Measurements from ENCODE around the gene ACAN. TPM values are rescaled to one million over a fixed set of nuclear protein-coding genes. Genes with fewer than 3 reads are reported as not detected.

Gene ACAN
- polyA plus RNA-seq, 1 experiment = 3.6 TPM

DNA sequence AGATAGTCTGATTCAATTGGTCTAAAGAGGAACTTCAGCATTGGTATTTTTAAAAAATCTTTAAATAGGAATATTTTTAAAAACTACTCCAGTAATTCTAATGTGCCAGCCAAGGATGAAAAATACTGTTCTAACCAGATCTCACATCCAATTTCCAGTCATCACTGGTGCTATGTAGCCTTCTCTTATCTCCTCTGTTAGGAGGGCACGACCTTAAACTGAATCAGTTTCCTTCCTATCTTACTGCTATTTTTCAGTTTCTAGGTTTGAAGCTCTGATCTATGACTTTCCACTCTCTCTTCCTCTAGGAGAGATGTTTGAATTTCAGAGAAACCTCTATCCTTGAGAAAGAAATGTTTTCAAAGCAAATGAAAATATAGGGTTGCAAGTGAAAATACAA, 60.2 kb downstream of the ACAN start:
- TF ChIP-seq, protein P1, sequence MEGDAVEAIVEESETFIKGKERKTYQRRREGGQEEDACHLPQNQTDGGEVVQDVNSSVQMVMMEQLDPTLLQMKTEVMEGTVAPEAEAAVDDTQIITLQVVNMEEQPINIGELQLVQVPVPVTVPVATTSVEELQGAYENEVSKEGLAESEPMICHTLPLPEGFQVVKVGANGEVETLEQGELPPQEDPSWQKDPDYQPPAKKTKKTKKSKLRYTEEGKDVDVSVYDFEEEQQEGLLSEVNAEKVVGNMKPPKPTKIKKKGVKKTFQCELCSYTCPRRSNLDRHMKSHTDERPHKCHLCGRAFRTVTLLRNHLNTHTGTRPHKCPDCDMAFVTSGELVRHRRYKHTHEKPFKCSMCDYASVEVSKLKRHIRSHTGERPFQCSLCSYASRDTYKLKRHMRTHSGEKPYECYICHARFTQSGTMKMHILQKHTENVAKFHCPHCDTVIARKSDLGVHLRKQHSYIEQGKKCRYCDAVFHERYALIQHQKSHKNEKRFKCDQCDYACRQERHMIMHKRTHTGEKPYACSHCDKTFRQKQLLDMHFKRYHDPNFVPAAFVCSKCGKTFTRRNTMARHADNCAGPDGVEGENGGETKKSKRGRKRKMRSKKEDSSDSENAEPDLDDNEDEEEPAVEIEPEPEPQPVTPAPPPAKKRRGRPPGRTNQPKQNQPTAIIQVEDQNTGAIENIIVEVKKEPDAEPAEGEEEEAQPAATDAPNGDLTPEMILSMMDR (IDR thresholded peaks at IDR 0.05; ENCODE audit: insufficient read depth, low read depth, low read length) = no peak
- H3K4me3 ChIP-seq (ENCODE audit: low read depth, low read length) = no peak overlapping the region

DNA sequence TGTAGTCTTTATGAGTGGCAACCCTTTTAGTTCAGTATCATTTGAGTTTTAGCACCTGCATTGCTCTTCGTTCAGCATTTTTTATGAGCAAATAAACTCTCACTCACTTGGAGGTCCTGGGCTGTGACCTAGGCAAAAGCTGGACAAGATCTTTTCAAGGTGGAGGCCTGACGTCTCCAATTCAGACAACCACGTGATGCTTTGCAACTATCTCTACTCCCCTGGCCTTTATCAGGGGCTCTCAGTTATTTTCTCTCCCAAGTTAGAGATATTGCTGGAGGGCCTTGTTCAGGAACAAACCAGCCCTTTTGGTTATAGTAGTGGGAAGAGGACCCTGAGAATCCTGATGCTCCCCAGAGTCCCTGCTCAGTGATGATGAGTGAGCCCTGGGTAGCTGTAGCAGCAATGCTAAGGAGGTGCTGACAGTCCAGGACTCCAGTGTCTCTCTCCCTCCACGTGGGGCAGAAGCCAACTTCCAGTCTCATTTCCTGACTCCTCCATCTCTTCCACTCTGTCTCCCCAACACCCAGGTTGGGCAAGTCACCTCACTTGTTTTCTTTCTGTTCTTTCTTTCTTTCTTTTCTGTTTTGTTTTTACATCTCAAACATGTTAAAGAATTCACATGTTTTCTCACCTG, 61.7 kb downstream of the ACAN start:
- TF ChIP-seq, protein P1 (IDR thresholded peaks at IDR 0.05; ENCODE audit: insufficient read depth, low read depth, low read length) = no peak
- peaks cover 16% of the 10 kb centered on the region for H3K27me3 ChIP-seq (ENCODE audit: control insufficient read depth, insufficient read depth, low read length)
- H3K36me3 ChIP-seq (ENCODE audit: control insufficient read depth, insufficient read depth, low read length) = no peaks in the 10 kb centered on the region
- ChIA-PET CTCF (interaction anchor here (1.6 kb wide), 2 partner anchors 14 to 18 kb away, joined by 3 to 4 read pairs; no protein-coding TSS in a partner anchor), POLR2A (no interaction called here)
- H3K4me3 ChIP-seq (ENCODE audit: low read depth, low read length) = no peak overlapping the region
- no peak for DNase-seq (ENCODE audit: low read depth)

More for the DNA sequence above, 60.2 kb downstream of the ACAN start:
- Histone ChIP-seq H3K36me3 (ENCODE audit: control insufficient read depth, insufficient read depth, low read length) (no peaks in the 10 kb centered on the region), H3K27me3 (ENCODE audit: control insufficient read depth, insufficient read depth, low read length) (peaks cover 19% of the 10 kb centered on the region)
- POLR2A ChIA-PET = interaction anchor here (0.7 kb wide), 1 partner anchor 430 kb away, joined by 3 read pairs; no protein-coding TSS in a partner anchor
- CTCF ChIA-PET = no interaction called here
- no peak for DNase-seq (ENCODE audit: low read depth)

DNA sequence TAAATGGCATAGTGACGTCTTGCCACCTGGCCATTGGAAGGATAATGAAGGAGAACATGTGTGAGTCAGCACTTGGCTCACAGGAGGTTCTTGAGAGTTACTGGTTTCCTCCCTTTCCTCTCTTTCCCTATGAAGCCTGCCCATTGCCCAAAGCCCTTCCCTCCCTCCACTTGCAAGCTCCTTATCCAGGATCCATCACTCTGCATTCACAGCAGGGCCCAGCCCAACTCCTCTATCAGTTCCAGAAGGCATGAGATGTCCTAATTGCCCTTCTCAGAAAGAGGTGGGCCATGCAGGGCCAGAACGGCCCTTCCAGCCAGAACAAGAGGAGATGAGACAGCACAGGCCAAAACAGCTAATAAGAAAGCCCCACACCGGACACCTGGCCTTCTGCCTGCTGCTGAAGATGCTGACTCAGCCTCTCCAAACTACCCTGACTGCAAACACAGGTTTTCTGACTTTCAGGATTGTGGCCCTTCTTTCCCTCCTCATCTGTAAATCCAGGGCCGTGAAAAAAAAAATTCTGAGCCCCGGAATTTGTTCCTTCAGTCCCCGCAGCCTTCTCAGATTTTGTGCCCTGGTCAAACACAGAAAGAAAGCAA, 62.4 kb downstream of the ACAN start:
- Histone ChIP-seq H3K27me3 (ENCODE audit: control insufficient read depth, insufficient read depth, low read length) (peaks cover 16% of the 10 kb centered on the region), H3K36me3 (ENCODE audit: control insufficient read depth, insufficient read depth, low read length) (no peaks in the 10 kb centered on the region), H3K4me3 (ENCODE audit: low read depth, low read length) (no peak overlapping the region)
- ChIA-PET CTCF (interaction anchor here (1.6 kb wide), 2 partner anchors 13 to 17 kb away, joined by 3 to 4 read pairs; no protein-coding TSS in a partner anchor), POLR2A (no interaction called here)
- no peak for DNase-seq (ENCODE audit: low read depth)
- TF ChIP-seq, protein P1 (IDR thresholded peaks at IDR 0.05; ENCODE audit: insufficient read depth, low read depth, low read length) = no peak

DNA sequence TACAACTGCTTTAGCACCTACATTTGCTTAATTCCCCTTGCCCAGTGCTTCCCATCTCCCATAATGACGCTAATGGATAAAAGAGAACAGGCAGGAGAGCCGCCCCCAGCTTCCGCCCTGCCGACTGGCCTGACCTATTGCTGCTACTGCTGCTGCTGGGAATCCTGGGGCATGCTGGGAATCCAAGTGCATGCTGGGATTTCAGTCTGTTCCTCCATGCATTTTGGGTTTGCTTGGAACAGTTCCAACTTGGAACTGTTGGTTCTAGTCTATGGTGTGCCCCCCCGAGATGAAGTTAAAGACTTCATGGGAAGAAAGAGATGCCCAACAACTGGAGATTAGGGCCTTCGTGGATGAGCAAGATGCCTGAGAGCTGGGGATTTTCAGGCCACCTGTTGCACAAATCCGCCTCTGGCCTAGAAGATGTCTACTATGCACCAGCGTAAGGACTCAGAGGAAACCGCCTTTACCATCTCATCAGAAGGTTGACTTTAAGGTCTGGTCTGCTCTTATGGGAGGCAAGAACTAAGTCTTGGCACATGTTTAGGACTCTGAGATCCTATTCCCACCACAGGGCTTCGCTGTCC, 63.2 kb downstream of the ACAN start:
- TF ChIP-seq, protein P1 (IDR thresholded peaks at IDR 0.05; ENCODE audit: insufficient read depth, low read depth, low read length) = no peak
- POLR2A ChIA-PET = no interaction called here
- Histone ChIP-seq H3K27me3 (ENCODE audit: control insufficient read depth, insufficient read depth, low read length) (peaks cover 13% of the 10 kb centered on the region), H3K36me3 (ENCODE audit: control insufficient read depth, insufficient read depth, low read length) (no peaks in the 10 kb centered on the region), H3K4me3 (ENCODE audit: low read depth, low read length) (no peak overlapping the region)
- CTCF ChIA-PET = interaction anchor here (1.6 kb wide), 2 partner anchors 12 to 16 kb away, joined by 3 to 4 read pairs; no protein-coding TSS in a partner anchor
- no peak for DNase-seq (ENCODE audit: low read depth)

DNA sequence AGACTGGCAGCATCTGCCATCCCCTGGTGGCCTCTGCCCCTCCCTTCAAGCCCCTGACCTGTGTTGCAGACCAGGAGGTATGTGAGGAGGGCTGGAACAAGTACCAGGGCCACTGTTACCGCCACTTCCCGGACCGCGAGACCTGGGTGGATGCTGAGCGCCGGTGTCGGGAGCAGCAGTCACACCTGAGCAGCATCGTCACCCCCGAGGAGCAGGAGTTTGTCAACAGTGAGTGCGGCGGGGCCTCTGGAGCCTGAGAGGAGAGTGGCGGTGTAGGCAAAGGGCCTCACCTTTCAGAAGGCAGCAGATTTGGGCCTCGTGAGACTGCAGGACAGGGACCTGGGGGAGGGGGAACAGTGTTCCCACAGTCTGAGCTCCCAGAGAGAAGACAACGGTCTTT, 68.1 kb downstream of the ACAN start:
- TF ChIP-seq, protein P1 (IDR thresholded peaks at IDR 0.05; ENCODE audit: insufficient read depth, low read depth, low read length) = no peak
- Histone ChIP-seq H3K36me3 (ENCODE audit: control insufficient read depth, insufficient read depth, low read length) (peaks cover 1% of the 10 kb centered on the region; the same call in 1 of the 2 replicates), H3K4me3 (ENCODE audit: low read depth, low read length) (no peak overlapping the region), H3K27me3 (ENCODE audit: control insufficient read depth, insufficient read depth, low read length) (peaks cover 9% of the 10 kb centered on the region)
- ChIA-PET CTCF (interaction anchor here (2.0 to 3.7 kb wide), 2 partner anchors 8 to 214 kb away, joined by 6 to 27 read pairs; no protein-coding TSS in a partner anchor), POLR2A (no interaction called here)
- no peak for DNase-seq (ENCODE audit: low read depth)
